A549 (cell line): ENCODE measurements around the gene ASIC2. TPM values are rescaled to one million over a fixed set of nuclear protein-coding genes. Genes with fewer than 3 reads are reported as not detected.

Experiments
- ATAC-seq, 2 experiments: fragments of 200-7000 bp in 1 of 2; fragments of >200 bp in 1 of 2; cut with Nextera tagmentation in 1 of 2; cut with Tn5 transposase in 1 of 2; 3 replicates each; pipeline versions ENCODE4 v1.8.0 to v1.9.1; 2018 to 2020; ENCODE audit warnings: mild to moderate bottlenecking in 1 of 2, moderate library complexity in 1 of 2
- CTCF ChIA-PET: fragments of 300-600 bp; sonication (Branson Sonifier 250); formaldehyde crosslinking; extraction: SDS; loops from one replicate; lab custom pipeline; 2021; ENCODE audit warnings: antibody characterized with exemption, inconsistent platforms; lab: Yijun Ruan, JAX
- POLR2A ChIA-PET: fragments of 350-600 bp; formaldehyde crosslinking; extraction: SDS; loops from one replicate; lab custom pipeline; 2021; ENCODE audit warnings: antibody characterized with exemption, inconsistent platforms; lab: Yijun Ruan, JAX
- DNase-seq, 2 experiments: peaks; one replicate each; pipeline versions ENCODE4 v3.0.0 to v3.0.0-alpha.2; 2011 to 2016; ENCODE audit warnings: low read depth in 1 of 2, low spot score in 1 of 2
- FAIRE-seq: peaks from 2 replicates; lab custom pipeline; 2011; peaks lifted over from hg19 to GRCh38; lab: Jason Lieb, UNC
- H3K27ac ChIP-seq, 2 experiments: fragments of >200 bp; sonication (Bioruptor Twin); formaldehyde crosslinking; 3 replicates each; pipeline ENCODE4 v1.5.1; 2016 to 2017
- H3K4me1 ChIP-seq: fragments of >200 bp; sonication (Bioruptor Twin); formaldehyde crosslinking; 3 replicates; pipeline ENCODE4 v1.6.1; 2016
- H3K4me2 ChIP-seq: fragments of >200 bp; sonication (Bioruptor Twin); formaldehyde crosslinking; 3 replicates; pipeline ENCODE4 v1.6.1; 2016
- H3K4me3 ChIP-seq: fragments of >200 bp; sonication (Bioruptor Twin); formaldehyde crosslinking; 3 replicates; pipeline ENCODE4 v1.5.1; 2016
- H3K9me3 ChIP-seq: fragments of >200 bp; sonication (Bioruptor Twin); formaldehyde crosslinking; 3 replicates; pipeline ENCODE4 v1.6.1; 2016
- BCL3 ChIP-seq: fragments of >200 bp; sonication (Bioruptor Twin); formaldehyde crosslinking; IDR thresholded peaks from 3 replicates; pipeline ENCODE4 v1.6.1; 2016
- BHLHE40 ChIP-seq: IDR thresholded peaks from 2 replicates; pipeline ENCODE4 v1.6.1; 2012; ENCODE audit warnings: low read depth, low read length, inconsistent platforms
- CBX2 ChIP-seq: fragments of 200-600 bp; sonication (generic); IDR thresholded peaks from 2 replicates; pipeline ENCODE4 v1.6.1; 2016; ENCODE audit warnings: low read depth, mild to moderate bottlenecking, borderline replicate concordance
- CBX8 ChIP-seq: fragments of 200-600 bp; sonication (generic); IDR thresholded peaks from 2 replicates; pipeline ENCODE4 v1.6.1; 2016
- CTCF ChIP-seq: fragments of >200 bp; sonication (Bioruptor Twin); formaldehyde crosslinking; IDR thresholded peaks from 3 replicates; pipeline ENCODE4 v1.5.1; 2016
- E2F6 ChIP-seq: IDR thresholded peaks from 2 replicates; pipeline ENCODE4 v1.6.1; 2012; ENCODE audit warnings: low read depth, borderline replicate concordance
- EHMT2 ChIP-seq: fragments of 200-600 bp; sonication (generic); IDR thresholded peaks from 2 replicates; pipeline ENCODE4 v1.6.1; 2016; ENCODE audit warnings: antibody characterized with exemption, low read depth, mild to moderate bottlenecking, moderate library complexity
- ELK1 ChIP-seq: fragments of 150-350 bp; IDR thresholded peaks from 2 replicates; pipeline ENCODE4 v1.6.1; 2014; ENCODE audit warnings: low read depth, mild to moderate bottlenecking, low read length
- GATA3 ChIP-seq: IDR thresholded peaks from 2 replicates; pipeline ENCODE4 v1.6.1; 2012; ENCODE audit warnings: borderline replicate concordance
- HDAC2 ChIP-seq: fragments of 200-600 bp; sonication (generic); IDR thresholded peaks from 2 replicates; pipeline ENCODE4 v1.6.1; 2016
- HOXB13 ChIP-seq: fragments of 250-450 bp; sonication (Bioruptor Pico); IDR thresholded peaks from 2 replicates; pipeline ENCODE4 v1.5.0; 2020; ENCODE audit warnings: low read depth, mild to moderate bottlenecking, moderate library complexity
- JUNB ChIP-seq: fragments of >200 bp; sonication (Bioruptor Twin); formaldehyde crosslinking; IDR thresholded peaks from 2 replicates; pipeline ENCODE4 v1.6.1; 2016
- KDM1A ChIP-seq: fragments of 200-600 bp; sonication (generic); IDR thresholded peaks from 2 replicates; pipeline ENCODE4 v1.6.1; 2016; ENCODE audit warnings: low read depth, mild to moderate bottlenecking
- MAX ChIP-seq: IDR thresholded peaks from 2 replicates; pipeline ENCODE4 v1.6.1; 2012
- MYC ChIP-seq: IDR thresholded peaks from 2 replicates; pipeline ENCODE4 v1.6.1; 2012; ENCODE audit warnings: mild to moderate bottlenecking, inconsistent platforms, low read length, improper control_type of control experiment, borderline replicate concordance
- NFE2L2 ChIP-seq: fragments of 150-350 bp; conservative IDR thresholded peaks from 2 replicates; pipeline ENCODE4 v1.6.1; 2014; ENCODE audit warnings: low read length
- POLR2A ChIP-seq: IDR thresholded peaks from 2 replicates; pipeline ENCODE4 v1.6.1; 2012; ENCODE audit warnings: mild to moderate bottlenecking, low read length
- RAD21 ChIP-seq, 2 experiments: fragments of >200 bp in 1 of 2; sonication (Bioruptor Twin) in 1 of 2; formaldehyde crosslinking in 1 of 2; IDR thresholded peaks in 1 of 2; conservative IDR thresholded peaks in 1 of 2; 2 replicates in 1 of 2; 3 replicates in 1 of 2; pipeline ENCODE4 v1.6.1; 2012 to 2018; ENCODE audit warnings: inconsistent platforms in 1 of 2
- SMC3 ChIP-seq: fragments of >200 bp; sonication (Bioruptor Twin); formaldehyde crosslinking; IDR thresholded peaks from 3 replicates; pipeline ENCODE4 v1.6.1; 2018; ENCODE audit warnings: inconsistent platforms
- WGBS: methylation state at CpG from one replicate; pipeline ENCODE4 v1.1.6; 2017; ENCODE audit errors: missing lambda C conversion rate; 5-methylcytosine and 5-hydroxymethylcytosine counted together
- polyA plus RNA-seq, 4 experiments: library from polyadenylated mRNA; depleted of rRNA in 3 of 4; stranded (reverse); fragments of >200 nt; fragmentation: RNase III in 1 of 4; extraction: RNeasy Plus Mini Kit Qiagen cat#74134 plus additional on column Dnase treatment in 1 of 4; gene quantifications; 2 replicates in 3 of 4; 3 replicates in 1 of 4; pipeline ENCODE4 v1.2.3, GENCODE V29; 2011 to 2017

ASIC2 gene
- polyA plus RNA-seq, 2 of the 4 experiments (the other 2 are of a cell fraction) = 1.5 to 1.9 TPM

- Histone ChIP-seq H3K4me3 (peak overlapping the region; percentile 57), H3K4me2 (peak overlapping the region; percentile 99), H3K27ac (peak overlapping the region; percentile 76 to 88), H3K4me1 (no peaks in the 10 kb centered on the region; the same call in 1 of the 3 replicates), H3K9me3 (no peaks in the 10 kb centered on the region)
- ChIA-PET POLR2A (interaction anchor here (0.6 to 1.1 kb wide), 2 partner anchors 166 to 343 kb away, joined by 4 to 6 read pairs; no protein-coding TSS in a partner anchor), CTCF (interaction anchor here (0.6 to 9.1 kb wide), 72 partner anchors 8 to 509 kb away, joined by 3 to 80 read pairs (median 5); partner anchors contain the start of gene MYO1D)
- peak; percentile 36 to 52 for ATAC-seq
- DNase-seq = peak; percentile 26 to 66
- 22% methylated on average over 27 of the region's 104 CpGs for WGBS
- TF ChIP-seq POLR2A = peak; percentile 10; the same call in 1 of the 2 replicates
- TF ChIP-seq RAD21 (conservative IDR thresholded peaks at IDR 0.05 in 1 of 2, IDR thresholded peaks at IDR 0.05 in 1 of 2) = peak; percentile 19 to 39; a peak in 4 of 5 replicates
- TF ChIP-seq CTCF = peak; percentile 34
- no peak for TF ChIP-seq EHMT2
- peak; percentile 63 for TF ChIP-seq SMC3
- no peak for TF ChIP-seq GATA3
- peak; percentile 66 for TF ChIP-seq E2F6
- peak; percentile 92; the same call in 1 of the 2 replicates for TF ChIP-seq HDAC2
- peak; percentile 65; the same call in 1 of the 2 replicates for TF ChIP-seq MAX
- no peak for FAIRE-seq
Measured at GRCh38 chr17:33291248-33292200, 1.6 kb downstream of the ASIC2 start.

- H3K9me3 ChIP-seq = no peaks in the 10 kb centered on the region
- CTCF ChIA-PET = interaction anchor here (0.6 to 9.1 kb wide), 17 partner anchors 12 to 1835 kb away, joined by 3 to 80 read pairs (median 8); no protein-coding TSS in a partner anchor
- DNase-seq (no peak), FAIRE-seq (no peak), ATAC-seq (no peak)
- no peak for TF ChIP-seq CBX2
- TF ChIP-seq CBX8 = no peak
- TF ChIP-seq NFE2L2 = no peak
- no peak for TF ChIP-seq MAX
- no peak for TF ChIP-seq BCL3
- no peak for TF ChIP-seq HOXB13 (CRISPR knock-in tag)
- no peak for TF ChIP-seq MYC
- TF ChIP-seq JUNB = no peak
- no peak for TF ChIP-seq BHLHE40
- TF ChIP-seq KDM1A = no peak
- TF ChIP-seq ELK1 = no peak
- no peak for TF ChIP-seq HDAC2
- POLR2A ChIA-PET = no interaction called here
- WGBS = 83% methylated on average over 8 of the region's 8 CpGs
- H3K4me1 ChIP-seq = peaks cover 6% of the 10 kb centered on the region
- no peak overlapping the region for H3K27ac ChIP-seq
- no peak overlapping the region for H3K4me2 ChIP-seq
- no peak overlapping the region for H3K4me3 ChIP-seq
Measured at GRCh38 chr17:33290253-33290652, 2.8 kb downstream of the ASIC2 start.
